GM23248 (cell line): ENCODE results near the gene GCLC.

Source experiments
- EZH2 ChIP-seq: fragments of 200-600 bp; sonication (generic); IDR thresholded peaks from 2 replicates; pipeline ENCODE4 v1.6.1; 2018; ENCODE audit warnings: antibody characterized with exemption, mild to moderate bottlenecking; ENCODE audit not compliant: insufficient read depth, poor library complexity, severe bottlenecking
- EZH2phosphoT487 ChIP-seq: fragments of 200-600 bp; sonication (generic); IDR thresholded peaks from 2 replicates; pipeline ENCODE4 v1.6.1; 2018; ENCODE audit warnings: antibody characterized with exemption, moderate library complexity, mild to moderate bottlenecking, low read depth; ENCODE audit not compliant: insufficient read depth

- no peak for TF ChIP-seq EZH2phosphoT487
- no peak for TF ChIP-seq EZH2
Measured at GRCh38 chr6:53499094-53499493, 45.8 kb downstream of the GCLC start.
